Fibroblast of pulmonary artery (primary cell): Measurements from ENCODE around the gene CYP2J2.
A peak's percentile ranks its signal among the peaks of the same experiment; 100 is the strongest.

Experiments
- DNase-seq: peaks from one replicate; pipeline ENCODE4 v3.0.0-alpha.2; 2010; ENCODE audit warnings: low read depth
- H3K4me3 ChIP-seq: replicated peaks from 2 replicates; pipeline ENCODE4 v1.5.1; 2011; ENCODE audit warnings: low read depth, mild to moderate bottlenecking, control low read depth, low read length, moderate library complexity
- CTCF ChIP-seq: IDR thresholded peaks from 2 replicates; pipeline ENCODE4 v1.5.1; 2011; ENCODE audit warnings: mild to moderate bottlenecking, control low read depth, low read length, inconsistent platforms; ENCODE audit errors: missing control alignments

The CYP2J2 gene

GRCh38 chr1:59892841-59893811 lies 33.4 kb downstream of the CYP2J2 start:
- no peak for TF ChIP-seq CTCF
- no peak for DNase-seq
- H3K4me3 ChIP-seq: no peak overlapping the region

GRCh38 chr1:59885160-59885832 lies 41.3 kb downstream of the CYP2J2 start:
- no peak overlapping the region for H3K4me3 ChIP-seq
- no peak for DNase-seq
- no peak for TF ChIP-seq CTCF

GRCh38 chr1:59880735-59881134 lies 45.8 kb downstream of the CYP2J2 start:
- no peak overlapping the region for H3K4me3 ChIP-seq
- TF ChIP-seq CTCF: no peak
- DNase-seq: peak; percentile 82

- DNase-seq: peak; percentile 71
- TF ChIP-seq CTCF: no peak
Measured at GRCh38 chr1:59879996-59880505, 46.5 kb downstream of the CYP2J2 start.

GRCh38 chr1:59879574-59879973 lies 47.0 kb downstream of the CYP2J2 start:
- DNase-seq: peak; percentile 90
- peak; percentile 68 for TF ChIP-seq CTCF

More at GRCh38 chr1:59879996-59880505, 46.5 kb downstream of the CYP2J2 start:
- H3K4me3 ChIP-seq: no peak overlapping the region

GRCh38 chr1:59878370-59878769 lies 48.2 kb downstream of the CYP2J2 start:
- TF ChIP-seq CTCF: no peak
- H3K4me3 ChIP-seq: no peak overlapping the region
- DNase-seq: no peak

More at GRCh38 chr1:59879574-59879973, 47.0 kb downstream of the CYP2J2 start:
- no peak overlapping the region for H3K4me3 ChIP-seq
